GM12873 (cell line): ENCODE results near the gene ZNF90.

Experiments used
- TF ChIP-seq, protein P1 (sequence below): IDR thresholded peaks from 2 replicates; pipeline ENCODE4 v1.5.1; 2012; ENCODE audit warnings: low read depth, mild to moderate bottlenecking, moderate library complexity, low read length, control low read depth; ENCODE audit not compliant: insufficient read depth; ENCODE audit errors: missing control alignments

Gene ZNF90

DNA sequence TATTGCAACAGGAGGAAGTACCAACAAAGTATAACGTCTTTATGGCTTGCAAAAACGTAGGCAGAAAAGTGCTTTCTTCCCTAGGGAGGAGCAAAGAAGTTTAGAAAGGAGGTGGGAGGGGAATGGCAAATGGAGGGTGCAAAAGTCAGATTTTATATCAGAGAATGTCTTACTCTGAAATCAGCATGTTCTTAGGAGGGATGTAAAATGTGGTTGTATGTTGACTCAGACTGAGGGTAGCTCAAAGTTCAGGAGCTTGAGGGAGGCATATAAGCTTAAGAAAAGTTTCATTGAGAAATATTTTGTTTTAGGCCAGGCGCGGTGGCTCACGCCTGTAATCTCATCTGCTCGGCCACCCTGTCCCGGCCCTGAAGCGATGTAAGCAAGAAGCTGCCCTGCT, 1.7 kb downstream of the ZNF90 start:
- TF ChIP-seq, protein P1, sequence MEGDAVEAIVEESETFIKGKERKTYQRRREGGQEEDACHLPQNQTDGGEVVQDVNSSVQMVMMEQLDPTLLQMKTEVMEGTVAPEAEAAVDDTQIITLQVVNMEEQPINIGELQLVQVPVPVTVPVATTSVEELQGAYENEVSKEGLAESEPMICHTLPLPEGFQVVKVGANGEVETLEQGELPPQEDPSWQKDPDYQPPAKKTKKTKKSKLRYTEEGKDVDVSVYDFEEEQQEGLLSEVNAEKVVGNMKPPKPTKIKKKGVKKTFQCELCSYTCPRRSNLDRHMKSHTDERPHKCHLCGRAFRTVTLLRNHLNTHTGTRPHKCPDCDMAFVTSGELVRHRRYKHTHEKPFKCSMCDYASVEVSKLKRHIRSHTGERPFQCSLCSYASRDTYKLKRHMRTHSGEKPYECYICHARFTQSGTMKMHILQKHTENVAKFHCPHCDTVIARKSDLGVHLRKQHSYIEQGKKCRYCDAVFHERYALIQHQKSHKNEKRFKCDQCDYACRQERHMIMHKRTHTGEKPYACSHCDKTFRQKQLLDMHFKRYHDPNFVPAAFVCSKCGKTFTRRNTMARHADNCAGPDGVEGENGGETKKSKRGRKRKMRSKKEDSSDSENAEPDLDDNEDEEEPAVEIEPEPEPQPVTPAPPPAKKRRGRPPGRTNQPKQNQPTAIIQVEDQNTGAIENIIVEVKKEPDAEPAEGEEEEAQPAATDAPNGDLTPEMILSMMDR: no peak

DNA sequence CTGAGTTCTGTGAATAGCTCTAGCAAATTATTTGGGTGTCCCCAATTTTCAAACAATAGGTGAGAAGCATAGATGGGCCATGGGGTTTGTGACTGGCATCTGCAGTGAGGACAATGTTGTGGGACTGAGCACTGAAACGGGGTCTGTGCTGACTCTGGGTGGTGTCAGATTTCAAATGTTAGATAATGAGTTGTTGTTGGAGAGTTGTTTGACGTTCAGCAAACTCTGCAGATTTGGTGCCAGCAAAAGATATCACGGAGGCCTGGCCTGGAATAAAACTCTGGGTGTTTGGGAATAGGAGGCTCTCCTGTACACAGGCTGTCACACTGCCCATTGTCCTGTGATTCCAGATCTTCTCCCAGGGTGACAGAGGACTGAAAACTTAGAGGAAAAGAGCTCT, 2.9 kb downstream of the ZNF90 start:
- TF ChIP-seq, protein P1: no peak

DNA sequence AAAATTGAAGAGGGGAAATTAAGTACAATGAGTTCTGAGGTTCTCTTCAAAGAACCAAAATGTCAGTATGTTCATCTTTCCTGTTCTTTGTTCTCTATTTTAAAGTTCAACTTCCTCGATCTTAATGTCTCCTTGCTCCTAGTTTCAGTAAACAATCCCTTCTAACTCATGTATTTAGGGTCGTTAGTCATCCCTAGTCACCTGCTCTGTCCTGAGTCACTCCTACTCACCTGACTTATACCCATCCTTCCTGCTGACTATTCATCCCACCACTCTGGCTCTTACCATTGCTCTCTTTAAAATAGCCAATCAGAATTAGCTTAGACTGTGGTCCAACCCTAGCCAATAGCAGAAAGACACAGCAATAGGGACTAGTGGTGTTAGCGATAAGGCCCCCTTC, 24.3 kb downstream of the ZNF90 start:
- TF ChIP-seq, protein P1: no peak

DNA sequence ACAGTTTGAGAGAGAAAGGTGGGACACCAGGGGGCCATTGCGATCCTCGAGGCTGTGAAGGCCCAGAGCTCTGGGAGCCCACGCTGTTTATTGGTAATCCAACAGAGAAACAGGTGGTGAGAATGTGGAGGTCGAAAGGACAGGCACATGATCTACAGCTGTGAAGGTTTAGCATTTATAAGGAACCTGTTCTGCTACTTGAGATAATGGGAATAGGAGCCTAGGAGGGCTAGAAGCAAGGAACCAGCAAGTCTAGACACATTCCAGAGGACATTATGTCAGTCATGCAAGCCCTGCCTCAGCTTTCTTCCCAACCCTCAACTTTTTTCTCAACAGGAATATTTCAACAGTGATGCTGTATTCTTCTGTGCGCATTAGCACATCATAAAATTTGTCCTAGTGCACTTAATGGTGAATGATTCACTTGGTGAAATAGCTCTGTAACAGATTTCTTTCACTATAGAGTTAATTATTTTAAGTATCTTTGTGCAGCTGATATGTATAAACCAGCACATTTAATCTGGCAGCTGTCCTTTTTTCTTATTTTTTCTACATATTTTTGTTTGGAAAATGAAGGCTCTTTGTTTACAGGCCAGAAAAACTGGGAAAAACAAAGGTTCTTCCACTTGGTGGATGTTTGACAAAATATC, 25.4 kb downstream of the ZNF90 start:
- TF ChIP-seq, protein P1: no peak

DNA sequence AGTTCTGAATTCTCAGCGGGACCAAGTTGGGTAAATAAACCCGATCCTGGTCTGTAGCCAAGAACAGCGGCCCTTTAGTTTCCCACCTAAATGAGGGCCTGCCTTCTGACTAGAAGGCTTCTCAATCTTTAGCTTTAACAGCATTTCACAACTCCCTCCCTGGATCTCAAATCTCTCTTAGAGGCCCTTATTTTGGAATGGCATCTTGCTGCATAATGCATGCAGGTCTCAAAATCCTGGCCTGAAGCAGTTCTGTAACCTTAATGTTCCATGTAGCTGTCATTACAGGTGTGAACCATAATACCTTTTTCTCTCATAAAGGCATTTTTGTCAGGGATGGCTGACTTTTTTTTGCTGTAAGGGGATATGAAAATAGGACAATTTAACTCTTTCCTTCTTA, 29.5 kb downstream of the ZNF90 start:
- TF ChIP-seq, protein P1: no peak

DNA sequence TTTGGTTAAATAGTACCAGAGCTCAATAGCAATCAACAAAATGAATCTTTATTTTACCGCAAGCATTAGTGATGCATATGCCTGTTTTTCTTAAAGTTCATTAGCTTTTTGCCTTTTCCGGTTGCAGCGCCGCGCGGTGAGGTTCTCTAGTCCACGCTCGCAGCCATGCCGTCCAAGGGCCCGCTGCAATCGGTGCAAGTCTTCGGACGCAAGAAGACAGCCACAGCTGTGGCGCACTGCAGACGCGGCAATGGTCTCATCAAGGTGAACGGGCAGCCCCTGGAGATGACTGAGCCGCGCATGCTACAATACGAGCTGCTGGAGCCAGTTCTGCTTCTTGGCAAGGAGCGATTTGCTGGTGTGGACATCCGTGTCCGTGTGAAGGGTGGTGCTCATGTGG, 47.1 kb downstream of the ZNF90 start:
- TF ChIP-seq, protein P1: no peak

DNA sequence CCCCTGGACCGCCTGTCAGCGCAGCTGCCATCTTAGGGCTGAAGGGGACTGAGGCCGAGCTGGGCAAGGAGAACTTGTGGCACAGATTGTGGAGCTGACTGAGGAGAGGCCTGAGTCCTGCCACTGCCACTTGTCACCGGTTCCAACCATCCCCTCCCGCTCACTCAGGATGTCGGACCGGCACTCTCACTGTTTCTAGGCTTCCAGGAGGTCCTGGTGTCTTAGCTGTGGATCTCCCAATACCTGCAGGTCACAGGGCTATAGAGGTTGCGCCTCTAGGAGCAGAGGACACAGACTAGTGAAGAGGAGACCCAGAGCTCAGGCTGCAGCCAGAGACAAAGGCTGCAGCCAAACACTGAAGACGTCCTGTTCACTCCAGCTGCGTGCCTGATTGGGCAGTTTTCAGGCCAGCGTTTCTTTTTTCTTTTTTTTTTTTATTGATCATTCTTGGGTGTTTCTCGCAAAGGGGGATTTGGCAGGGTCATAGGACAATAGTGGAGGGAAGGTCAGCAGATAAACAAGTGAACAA, 73.9 kb downstream of the ZNF90 start:
- TF ChIP-seq, protein P1: no peak
